CD14-positive monocyte (primary cell): ENCODE measurements around the gene COPG2. TPM values are rescaled to one million over a fixed set of nuclear protein-coding genes. Genes with fewer than 3 reads are reported as not detected.
A peak's percentile ranks its signal among the peaks of the same experiment; 100 is the strongest.

ENCODE experiments used
- DNase-seq, 3 donors: peaks; one replicate each; pipeline ENCODE4 v3.0.0-alpha.2; 2011 to 2022
- H2AFZ ChIP-seq: 2 replicates; pipeline ENCODE4 v1.6.0; 2012; ENCODE audit warnings: mild to moderate bottlenecking, low read depth, low read length, inconsistent platforms; ENCODE audit not compliant: insufficient read depth, poor library complexity, severe bottlenecking
- H3K27ac ChIP-seq, 2 donors: 1 replicate in 1 of 2; 2 replicates in 1 of 2; pipeline ENCODE4 v1.5.1; 2012 to 2013; ENCODE audit warnings: low read length in 2 of 2, control low read depth in 1 of 2, inconsistent platforms in 1 of 2, low read depth in 1 of 2, mild to moderate bottlenecking in 1 of 2
- H3K27me3 ChIP-seq, 2 donors: one replicate each; pipeline versions ENCODE4 v1.6.0 to v1.6.1; 2011 to 2013; ENCODE audit warnings: low read length in 2 of 2; ENCODE audit not compliant: control insufficient read depth in 2 of 2, insufficient read depth in 2 of 2
- H3K36me3 ChIP-seq, 2 donors: replicated peaks in 1 of 2; 1 replicate in 1 of 2; 2 replicates in 1 of 2; pipeline versions ENCODE4 v1.5.1 to v1.6.1; 2012 to 2013; ENCODE audit warnings: low read length in 2 of 2, control low read depth in 1 of 2, inconsistent platforms in 1 of 2, mild to moderate bottlenecking in 1 of 2; ENCODE audit not compliant: insufficient read depth in 2 of 2, control insufficient read depth in 1 of 2
- H3K4me1 ChIP-seq, 2 donors: 1 replicate in 1 of 2; 2 replicates in 1 of 2; pipeline versions ENCODE4 v1.5.1 to v1.6.1; 2012 to 2013; ENCODE audit warnings: low read length in 2 of 2, control low read depth in 1 of 2, inconsistent platforms in 1 of 2, mild to moderate bottlenecking in 1 of 2, moderate library complexity in 1 of 2; ENCODE audit not compliant: insufficient read depth in 2 of 2, control insufficient read depth in 1 of 2
- H3K4me2 ChIP-seq: replicated peaks from 2 replicates; pipeline ENCODE3; 2012; ENCODE audit warnings: low read length, moderate library complexity, mild to moderate bottlenecking; ENCODE audit not compliant: poor library complexity, severe bottlenecking; ENCODE audit errors: extremely low read depth
- H3K4me3 ChIP-seq, 3 experiments: fragments of 200-600 bp in 1 of 3; sonication (generic) in 1 of 3; replicated peaks in 1 of 3; 1 replicate in 2 of 3; 2 replicates in 1 of 3; pipeline ENCODE4 v1.5.1; 2011 to 2013; ENCODE audit warnings: low read length in 3 of 3, mild to moderate bottlenecking in 3 of 3, control low read depth in 2 of 3, low read depth in 2 of 3, inconsistent platforms in 1 of 3, moderate library complexity in 1 of 3
- H3K79me2 ChIP-seq: 2 replicates; pipeline ENCODE4 v1.6.0; 2012; ENCODE audit warnings: mild to moderate bottlenecking, control low read depth, inconsistent platforms, low read length, moderate library complexity; ENCODE audit not compliant: insufficient read depth
- H3K9ac ChIP-seq: 2 replicates; pipeline ENCODE4 v1.6.0; 2017; ENCODE audit warnings: low read length, mild to moderate bottlenecking; ENCODE audit not compliant: insufficient read depth, poor library complexity, severe bottlenecking
- H3K9me3 ChIP-seq, 2 donors: replicated peaks in 1 of 2; 1 replicate in 1 of 2; 2 replicates in 1 of 2; pipeline versions ENCODE4 v1.5.1 to v1.6.1; 2012 to 2013; ENCODE audit warnings: low read length in 2 of 2, control low read depth in 1 of 2; ENCODE audit not compliant: control insufficient read depth in 1 of 2, insufficient read depth in 1 of 2
- H4K20me1 ChIP-seq: 2 replicates; pipeline ENCODE4 v1.6.0; 2012; ENCODE audit warnings: mild to moderate bottlenecking, low read length, control low read depth, moderate library complexity; ENCODE audit not compliant: insufficient read depth
- H3K27ac Mint-ChIP-seq, 7 donors: one replicate each; pipeline ENCODE4 v1.8.0; 2020; ENCODE audit warnings: mild to moderate bottlenecking in 7 of 7, mixed read lengths in 7 of 7, moderate library complexity in 6 of 7, inconsistent platforms in 2 of 7
- H3K27me3 Mint-ChIP-seq, 3 donors: one replicate each; pipeline ENCODE4 v1.8.0; 2021 to 2022; ENCODE audit warnings: low read depth in 3 of 3, mild to moderate bottlenecking in 3 of 3, mixed read lengths in 3 of 3, moderate library complexity in 3 of 3, inconsistent platforms in 1 of 3
- H3K36me3 Mint-ChIP-seq, 2 donors: one replicate each; pipeline ENCODE4 v1.8.0; 2020; ENCODE audit warnings: mixed read lengths in 2 of 2, inconsistent platforms in 1 of 2, mild to moderate bottlenecking in 1 of 2
- H3K4me1 Mint-ChIP-seq: one replicate; pipeline ENCODE4 v1.8.0; 2020; ENCODE audit warnings: mild to moderate bottlenecking, mixed read lengths
- H3K4me3 Mint-ChIP-seq, 2 donors: one replicate each; pipeline ENCODE4 v1.8.0; 2020; ENCODE audit warnings: mild to moderate bottlenecking in 2 of 2, mixed read lengths in 2 of 2, moderate library complexity in 1 of 2
- H3K9me3 Mint-ChIP-seq, 7 donors: one replicate each; pipeline ENCODE4 v1.8.0; 2020 to 2022; ENCODE audit warnings: mixed read lengths in 7 of 7, mild to moderate bottlenecking in 6 of 7, moderate library complexity in 6 of 7, inconsistent platforms in 2 of 7
- WGBS: methylation state at CpG from one replicate; pipeline ENCODE4 v1.1.5; 2013; ENCODE audit warnings: missing lambda C conversion rate; ENCODE audit not compliant: insufficient coverage; 5-methylcytosine and 5-hydroxymethylcytosine counted together
- intact Hi-C, 2 donors: fragments of 100-400 bp; cut with micrococcal nuclease; formaldehyde crosslinking; loops; one replicate each; pipeline versions ENCODE4 v1.15.0 to v1.15.1; 2023
- polyA plus RNA-seq, 3 donors: library from polyadenylated mRNA; depleted of rRNA in 1 of 3; unstranded in 2 of 3; stranded (reverse) in 1 of 3; fragments of 300-500 nt in 2 of 3; fragments of >200 nt in 1 of 3; fragmentation: Illumina TruSeq in 2 of 3; gene quantifications; 1 replicate in 2 of 3; 2 replicates in 1 of 3; pipeline ENCODE4 v1.2.3, GENCODE V29; 2012 to 2021
- TF ChIP-seq, protein P1 (sequence below): fragments of 200-600 bp; IDR thresholded peaks from one replicate; pipeline ENCODE4 v1.8.0; 2022; ENCODE audit warnings: antibody characterized with exemption, mild to moderate bottlenecking

COPG2 gene
- polyA plus RNA-seq, 3 donors: 2.7 to 10.3 (median 9.6) TPM

DNA sequence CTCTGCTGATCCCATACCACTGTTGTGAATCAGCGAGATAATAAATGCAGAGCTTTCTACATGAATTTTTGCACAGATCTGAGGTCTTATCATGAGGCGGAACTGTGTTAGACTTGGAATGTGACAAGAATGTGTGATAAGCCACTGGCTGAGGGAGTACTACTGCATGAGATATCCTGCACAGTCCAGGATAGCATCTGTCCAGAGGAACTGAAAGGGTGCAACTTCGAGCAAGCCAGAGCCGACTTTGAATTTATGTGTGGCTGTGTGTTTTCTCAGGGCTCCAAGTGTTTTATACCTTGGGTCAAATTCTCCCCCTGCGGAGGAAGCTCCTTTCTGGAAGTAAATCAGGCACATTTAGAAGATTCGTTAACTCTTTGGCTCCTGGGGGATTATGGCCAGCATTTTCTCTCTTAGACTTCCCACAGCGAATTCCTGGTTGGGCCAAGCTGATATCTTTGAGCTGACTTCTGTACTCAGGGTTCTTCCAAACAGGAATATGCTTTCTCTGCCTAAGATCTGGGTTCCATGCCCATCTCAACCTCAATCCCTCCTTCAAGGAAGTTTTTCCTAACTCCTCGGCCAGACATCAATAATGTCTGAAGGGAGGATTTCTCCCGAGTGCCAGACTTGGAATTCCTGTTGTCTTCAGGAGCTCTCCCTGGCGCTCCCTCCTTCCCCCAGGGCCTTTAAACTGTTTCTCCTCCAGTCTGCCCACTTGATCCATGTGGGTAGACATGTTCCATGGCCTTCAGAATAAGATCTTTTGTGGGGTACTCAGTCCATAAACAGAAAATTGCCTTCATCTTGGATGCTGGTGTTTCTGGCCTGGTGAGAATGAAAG is 179.2 kb downstream of the COPG2 start:
- no peak overlapping the region for H2AFZ ChIP-seq
- intact Hi-C loops: no loop called here
- H4K20me1 ChIP-seq: no peaks in the 10 kb centered on the region
- H3K27ac ChIP-seq: no peak overlapping the region
- H3K36me3 ChIP-seq: no peaks in the 10 kb centered on the region
- no peak for DNase-seq
- peaks cover 19 to 30% of the 10 kb centered on the region in 2 donors for H3K9me3 ChIP-seq
- WGBS: 93% methylated on average over 6 of the region's 10 CpGs
- no peaks in the 10 kb centered on the region for H3K79me2 ChIP-seq
- Mint-ChIP-seq H3K27ac (peak overlapping the region in 1 of 7 donors; percentile 1), H3K9me3 (peaks cover 22 to 29% (median 26%) of the 10 kb centered on the region in 7 donors), H3K4me1 (peaks cover 57% of the 10 kb centered on the region), H3K27me3 (peaks cover 55 to 71% (median 61%) of the 10 kb centered on the region in 3 donors), H3K4me3 (peak overlapping the region in 1 of 2 donors; percentile 28), H3K36me3 (peaks cover 4% of the 10 kb centered on the region in 2 donors)
- TF ChIP-seq, protein P1, sequence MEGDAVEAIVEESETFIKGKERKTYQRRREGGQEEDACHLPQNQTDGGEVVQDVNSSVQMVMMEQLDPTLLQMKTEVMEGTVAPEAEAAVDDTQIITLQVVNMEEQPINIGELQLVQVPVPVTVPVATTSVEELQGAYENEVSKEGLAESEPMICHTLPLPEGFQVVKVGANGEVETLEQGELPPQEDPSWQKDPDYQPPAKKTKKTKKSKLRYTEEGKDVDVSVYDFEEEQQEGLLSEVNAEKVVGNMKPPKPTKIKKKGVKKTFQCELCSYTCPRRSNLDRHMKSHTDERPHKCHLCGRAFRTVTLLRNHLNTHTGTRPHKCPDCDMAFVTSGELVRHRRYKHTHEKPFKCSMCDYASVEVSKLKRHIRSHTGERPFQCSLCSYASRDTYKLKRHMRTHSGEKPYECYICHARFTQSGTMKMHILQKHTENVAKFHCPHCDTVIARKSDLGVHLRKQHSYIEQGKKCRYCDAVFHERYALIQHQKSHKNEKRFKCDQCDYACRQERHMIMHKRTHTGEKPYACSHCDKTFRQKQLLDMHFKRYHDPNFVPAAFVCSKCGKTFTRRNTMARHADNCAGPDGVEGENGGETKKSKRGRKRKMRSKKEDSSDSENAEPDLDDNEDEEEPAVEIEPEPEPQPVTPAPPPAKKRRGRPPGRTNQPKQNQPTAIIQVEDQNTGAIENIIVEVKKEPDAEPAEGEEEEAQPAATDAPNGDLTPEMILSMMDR: no peak
- H3K4me3 ChIP-seq: no peak overlapping the region
- H3K27me3 ChIP-seq: peaks cover 23 to 59% of the 10 kb centered on the region in 2 donors
- peaks cover 53 to 55% of the 10 kb centered on the region in 2 donors for H3K4me1 ChIP-seq
- no peak overlapping the region for H3K9ac ChIP-seq
- no peak overlapping the region for H3K4me2 ChIP-seq

DNA sequence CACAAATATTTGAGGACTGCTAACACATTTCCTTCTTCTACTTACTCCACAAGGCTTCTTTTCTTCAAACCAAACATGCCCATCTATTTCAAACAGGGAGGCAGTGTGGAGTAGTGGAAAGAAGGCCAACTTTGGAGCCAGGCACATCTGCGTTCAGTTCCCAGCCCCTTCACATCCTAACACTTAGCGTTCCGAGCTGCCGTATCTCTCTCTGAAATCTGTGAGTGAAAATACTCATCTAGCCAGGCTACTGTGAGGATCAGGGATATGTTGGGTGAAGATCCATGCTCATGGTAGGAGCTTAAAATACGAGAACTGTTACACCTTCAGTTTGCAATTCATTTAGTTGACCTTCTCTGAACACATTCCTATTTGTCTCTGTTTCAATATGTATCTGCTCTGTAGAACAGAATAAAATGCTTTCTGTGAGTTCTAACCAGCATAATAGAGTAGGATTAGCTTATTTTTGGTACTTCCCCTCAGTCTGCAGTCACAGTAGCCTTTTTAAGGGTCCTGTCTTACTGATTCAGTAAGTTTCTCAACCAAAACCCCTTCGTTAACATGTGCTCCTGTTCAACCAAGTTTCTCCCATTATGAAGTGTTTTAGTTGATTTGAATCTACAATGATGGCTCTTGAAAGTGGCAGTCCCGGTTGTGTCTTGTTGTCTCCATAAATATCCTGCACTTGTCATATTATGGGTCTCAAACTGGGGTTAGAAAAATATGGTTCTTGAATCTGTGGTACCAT is 180.0 kb downstream of the COPG2 start:
- Mint-ChIP-seq H3K4me3 (peak overlapping the region in 1 of 2 donors; percentile 28), H3K9me3 (peaks cover 20 to 28% (median 24%) of the 10 kb centered on the region in 7 donors), H3K36me3 (peaks cover 4% of the 10 kb centered on the region in 2 donors), H3K27ac (peak overlapping the region in 1 of 7 donors; percentile 1), H3K27me3 (peaks cover 47 to 63% (median 53%) of the 10 kb centered on the region in 3 donors), H3K4me1 (peaks cover 50% of the 10 kb centered on the region)
- no peak overlapping the region for H3K9ac ChIP-seq
- no peak overlapping the region for H3K4me3 ChIP-seq
- H3K4me1 ChIP-seq: peaks cover 52 to 55% of the 10 kb centered on the region in 2 donors
- peaks cover 15 to 51% of the 10 kb centered on the region in 2 donors for H3K27me3 ChIP-seq
- H2AFZ ChIP-seq: no peak overlapping the region
- no peaks in the 10 kb centered on the region for H3K36me3 ChIP-seq
- H3K79me2 ChIP-seq: no peaks in the 10 kb centered on the region
- no peak for DNase-seq
- intact Hi-C loops: no loop called here
- H3K27ac ChIP-seq: no peak overlapping the region
- peaks cover 15 to 29% of the 10 kb centered on the region in 2 donors for H3K9me3 ChIP-seq
- TF ChIP-seq, protein P1: no peak
- no peak overlapping the region for H3K4me2 ChIP-seq
- no peaks in the 10 kb centered on the region for H4K20me1 ChIP-seq
- no CpG with 5 or more reads among the region's 7 CpGs for WGBS
